Measurements from ENCODE around the gene CACNA1B.

DNA sequence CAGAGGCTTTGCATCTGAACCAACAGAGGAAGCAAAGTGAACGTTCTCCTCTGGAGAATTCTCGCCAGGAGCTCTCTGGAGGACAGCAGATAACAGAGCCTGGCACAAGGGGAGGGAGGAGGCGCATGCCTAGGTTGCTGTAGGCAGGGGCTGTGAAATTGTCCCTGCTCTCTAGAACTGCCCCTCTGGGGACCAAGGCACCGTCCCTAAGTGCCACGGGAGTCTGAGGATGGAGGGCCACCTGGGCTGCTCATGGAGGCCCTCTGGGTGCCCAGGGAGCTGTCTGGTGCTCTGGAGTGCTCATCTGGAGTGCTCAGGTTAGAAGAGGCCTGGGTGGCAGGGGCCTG, 77.6 kb downstream of the CACNA1B start:
- TF ChIP-seq, protein P1, sequence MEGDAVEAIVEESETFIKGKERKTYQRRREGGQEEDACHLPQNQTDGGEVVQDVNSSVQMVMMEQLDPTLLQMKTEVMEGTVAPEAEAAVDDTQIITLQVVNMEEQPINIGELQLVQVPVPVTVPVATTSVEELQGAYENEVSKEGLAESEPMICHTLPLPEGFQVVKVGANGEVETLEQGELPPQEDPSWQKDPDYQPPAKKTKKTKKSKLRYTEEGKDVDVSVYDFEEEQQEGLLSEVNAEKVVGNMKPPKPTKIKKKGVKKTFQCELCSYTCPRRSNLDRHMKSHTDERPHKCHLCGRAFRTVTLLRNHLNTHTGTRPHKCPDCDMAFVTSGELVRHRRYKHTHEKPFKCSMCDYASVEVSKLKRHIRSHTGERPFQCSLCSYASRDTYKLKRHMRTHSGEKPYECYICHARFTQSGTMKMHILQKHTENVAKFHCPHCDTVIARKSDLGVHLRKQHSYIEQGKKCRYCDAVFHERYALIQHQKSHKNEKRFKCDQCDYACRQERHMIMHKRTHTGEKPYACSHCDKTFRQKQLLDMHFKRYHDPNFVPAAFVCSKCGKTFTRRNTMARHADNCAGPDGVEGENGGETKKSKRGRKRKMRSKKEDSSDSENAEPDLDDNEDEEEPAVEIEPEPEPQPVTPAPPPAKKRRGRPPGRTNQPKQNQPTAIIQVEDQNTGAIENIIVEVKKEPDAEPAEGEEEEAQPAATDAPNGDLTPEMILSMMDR (IDR thresholded peaks at IDR 0.05) = no peak
- TF ChIP-seq POLR2AphosphoS5 (IDR thresholded peaks at IDR 0.05) = no peak

All from esophagus muscularis mucosa (tissue), 3 donors.